Measurements from ENCODE around the gene SLC6A16.

- TF ChIP-seq CTCF (IDR thresholded peaks at IDR 0.05; ENCODE audit: insufficient read depth, low read length, poor library complexity, severe bottlenecking) (no peak), EZH2phosphoT487 (conservative IDR thresholded peaks at IDR 0.05; ENCODE audit: low read length) (no peak)
Observed at GRCh38 chr19:49366110-49366509, 41.1 kb upstream of the SLC6A16 start.

All from SU-DHL-6 (cell line).